GM12801 (cell line): ENCODE results near the gene ANTXR2.

Source experiments
- CTCF ChIP-seq: IDR thresholded peaks from one replicate; pipeline ENCODE4 v1.5.1; 2011; ENCODE audit warnings: control low read depth; ENCODE audit not compliant: insufficient read length; ENCODE audit errors: extremely low read depth

Gene ANTXR2

DNA sequence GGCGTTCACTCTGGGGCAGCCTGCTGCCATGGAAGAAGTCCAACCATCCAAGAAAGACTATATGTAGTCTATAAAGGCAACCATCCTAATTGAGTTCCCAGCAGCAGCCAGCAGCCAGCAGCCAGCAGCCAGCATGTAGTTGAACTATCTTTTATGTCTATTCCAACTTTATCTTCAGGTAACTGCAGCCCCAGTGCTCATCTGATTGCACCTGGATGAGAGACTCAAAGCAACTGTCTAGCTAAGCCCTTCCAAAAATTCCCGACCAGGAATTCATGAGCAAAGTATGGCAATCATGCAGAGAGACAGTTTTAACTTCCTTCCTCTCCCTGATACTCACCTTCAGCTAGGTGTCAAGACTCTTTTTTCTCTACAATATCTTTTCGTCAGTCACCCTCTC is 216.8 kb downstream of the ANTXR2 start:
- TF ChIP-seq CTCF, result no peak

DNA sequence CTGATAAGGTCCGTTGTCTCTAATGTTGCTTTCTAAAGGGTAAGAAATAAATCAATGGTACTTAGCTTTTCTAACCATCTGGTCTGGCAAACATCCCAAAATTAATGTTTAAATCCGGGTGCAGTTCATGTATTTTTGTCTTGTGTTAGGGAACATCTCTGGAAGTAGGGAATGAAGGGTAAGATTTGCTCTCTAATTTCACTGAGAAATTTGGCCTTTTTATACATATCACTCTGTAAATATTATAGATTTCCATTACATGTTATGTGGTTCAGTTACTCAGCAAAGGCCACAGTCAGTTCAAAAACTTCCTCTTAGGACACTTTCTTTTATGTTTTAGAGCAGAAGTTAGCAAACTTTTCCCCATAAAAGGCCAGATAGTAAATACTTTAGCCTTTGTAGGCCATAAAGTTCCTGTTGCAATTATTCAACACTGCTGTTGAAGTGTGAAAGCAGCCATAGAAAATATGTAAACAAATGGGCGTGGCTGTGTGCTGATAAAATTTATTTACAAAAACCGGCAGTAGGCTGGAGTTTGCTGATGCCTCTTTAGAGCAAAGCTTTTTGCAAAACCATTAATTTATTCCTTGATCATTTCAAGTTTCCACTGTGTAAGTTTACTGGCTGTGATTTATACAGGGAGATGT is 218.1 kb downstream of the ANTXR2 start:
- TF ChIP-seq CTCF, result no peak

- TF ChIP-seq CTCF, result no peak
Observed at GRCh38 chr4:79852305-79852730, 220.7 kb downstream of the ANTXR2 start.

DNA sequence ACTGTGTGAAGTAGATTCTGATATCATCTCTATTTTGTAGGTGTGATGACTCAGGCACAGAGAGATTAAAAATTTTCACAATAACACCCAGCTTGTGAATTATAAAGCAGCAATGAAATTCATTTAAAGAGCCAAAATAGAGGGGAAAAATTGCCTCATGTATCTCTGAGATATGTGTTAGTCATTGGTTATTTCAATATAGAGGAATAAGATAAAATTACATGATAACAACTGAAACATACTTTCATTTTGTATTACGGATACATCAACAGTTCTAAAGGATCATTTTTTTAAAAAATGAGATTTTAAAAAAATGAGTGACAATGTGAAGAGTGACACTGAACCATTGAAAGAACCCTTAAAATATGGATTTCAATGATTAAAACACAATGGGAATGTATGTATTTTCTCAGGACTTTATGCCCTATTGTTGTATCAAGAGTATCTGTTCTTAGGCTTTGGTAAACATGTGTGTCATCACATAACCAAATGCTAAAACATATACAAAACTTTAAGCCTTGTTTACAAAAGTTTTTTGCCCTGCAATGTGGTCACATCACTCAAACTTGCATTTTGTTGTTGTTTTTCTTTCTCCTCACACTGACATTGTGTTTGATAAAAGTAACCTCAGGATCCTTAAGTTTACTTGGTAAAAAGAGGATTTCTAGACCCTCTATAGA is 221.3 kb downstream of the ANTXR2 start:
- TF ChIP-seq CTCF, result no peak
